HG02642 (cell line): Measurements from ENCODE around the gene STAC.

Source experiments
- ATAC-seq: cut with Tn5 transposase; IDR thresholded peaks from one replicate; pipeline ENCODE4 v1.9.1; 2021; ENCODE audit warnings: mild to moderate bottlenecking; ENCODE audit not compliant: unreplicated experiment, poor library complexity

STAC gene

GRCh38 chr3:36380221-36381031 is at the start of gene STAC:
Gene STAC, plus strand, starts transcription at chr3:36380504. Its CDS starts 140 bp downstream, at chr3:36380644.
- no peak for ATAC-seq

DNA sequence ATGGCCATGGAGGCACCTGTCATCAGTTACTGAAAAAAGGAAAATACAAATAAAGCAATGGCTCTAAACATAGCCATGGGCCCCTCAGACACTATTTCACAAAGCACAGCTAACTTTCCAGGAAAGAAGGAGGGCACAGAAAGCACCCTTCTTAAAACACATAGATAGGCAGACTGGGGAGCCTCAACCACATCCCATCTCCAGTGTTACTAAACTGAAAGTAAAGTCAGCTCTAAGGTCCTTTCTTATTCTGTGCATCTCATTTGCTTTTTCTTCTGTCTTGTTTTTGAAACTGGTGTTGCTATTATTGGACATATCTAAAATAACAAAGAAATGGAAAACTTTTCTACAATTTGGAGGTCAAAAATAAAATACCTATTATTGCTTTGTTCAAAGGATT is 48.2 kb upstream of the STAC start:
- ATAC-seq, result no peak

DNA sequence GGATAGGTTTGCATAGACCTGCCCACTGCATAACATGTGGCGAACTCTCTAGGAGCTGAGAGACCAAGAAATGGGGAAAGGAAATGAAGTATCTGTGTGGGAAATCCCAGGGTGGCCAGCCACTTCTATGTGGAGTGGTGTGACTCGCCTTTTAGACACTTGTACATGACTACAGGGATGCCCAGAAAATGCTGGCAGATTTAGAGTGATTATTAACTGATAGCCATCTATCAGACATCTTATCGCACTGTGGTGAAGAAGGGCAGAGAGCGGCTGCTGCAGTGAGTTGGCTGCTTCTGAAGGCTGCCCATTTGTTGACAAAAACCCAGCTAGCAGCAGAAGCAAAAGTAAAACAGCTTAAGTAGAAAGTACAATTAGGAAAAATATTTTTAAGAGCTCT is 18.1 kb upstream of the STAC start:
- no peak for ATAC-seq

DNA sequence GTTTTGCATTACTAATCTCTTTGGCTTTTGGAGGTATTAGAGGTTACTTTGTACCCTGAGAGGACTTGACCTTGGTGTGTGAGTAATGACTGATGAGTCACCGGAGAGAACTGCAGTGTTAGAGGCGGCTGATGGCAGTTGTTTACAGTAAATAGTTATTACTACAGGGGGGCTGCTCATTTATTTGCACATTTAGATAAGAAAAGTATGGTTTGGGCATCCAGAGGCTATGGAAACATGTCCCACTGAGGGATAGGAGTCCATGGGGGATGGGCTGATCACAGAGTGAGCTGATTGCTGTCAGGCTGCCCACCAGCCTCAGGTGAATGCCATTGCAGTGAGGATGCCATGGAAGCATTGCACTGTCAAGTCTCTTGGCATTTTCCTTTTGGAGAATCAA is 17.3 kb upstream of the STAC start:
- no peak for ATAC-seq

DNA sequence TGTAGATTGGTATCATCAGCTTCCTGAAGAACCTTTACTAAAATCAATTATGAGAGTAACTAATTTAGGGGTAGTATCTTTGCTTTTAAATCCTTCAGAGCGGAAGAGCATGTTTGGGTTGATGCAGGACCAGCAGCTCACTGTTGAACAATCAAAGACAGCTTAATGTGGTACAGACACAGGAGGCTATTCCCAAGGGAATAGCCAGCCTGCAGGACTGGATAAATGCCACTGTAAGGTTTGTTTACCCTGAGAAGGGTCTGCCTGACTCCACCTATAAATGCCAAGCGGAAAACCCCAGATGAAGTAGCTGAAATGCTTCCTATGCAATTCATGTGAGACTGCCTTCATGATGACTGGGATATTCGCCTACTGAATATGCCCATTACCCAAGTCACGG is 16.0 kb upstream of the STAC start:
- no peak for ATAC-seq

GRCh38 chr3:36365829-36366228 is 14.5 kb upstream of the STAC start:
- no peak for ATAC-seq

DNA sequence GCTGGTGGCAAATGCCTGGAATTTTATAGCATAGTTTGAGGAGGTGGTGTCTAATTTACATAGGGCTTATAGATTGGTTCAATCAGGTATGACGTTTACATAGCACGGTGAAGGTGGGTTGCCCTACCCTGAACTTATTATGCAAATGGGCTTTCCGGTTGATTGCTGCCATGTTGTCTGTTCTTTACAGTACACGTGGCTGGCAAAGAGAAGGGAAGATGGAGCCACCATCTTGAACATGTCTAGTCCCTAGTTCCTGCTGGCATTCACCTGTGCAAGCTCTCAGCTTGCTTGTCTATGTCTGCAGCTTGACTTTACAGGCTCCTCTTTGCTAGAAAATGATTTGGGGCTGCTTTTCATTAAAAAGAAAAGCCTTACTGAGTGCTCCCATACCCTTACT is 14.0 kb upstream of the STAC start:
- no peak for ATAC-seq

GRCh38 chr3:36367912-36368573 is 12.3 kb upstream of the STAC start:
- ATAC-seq, result no peak

DNA sequence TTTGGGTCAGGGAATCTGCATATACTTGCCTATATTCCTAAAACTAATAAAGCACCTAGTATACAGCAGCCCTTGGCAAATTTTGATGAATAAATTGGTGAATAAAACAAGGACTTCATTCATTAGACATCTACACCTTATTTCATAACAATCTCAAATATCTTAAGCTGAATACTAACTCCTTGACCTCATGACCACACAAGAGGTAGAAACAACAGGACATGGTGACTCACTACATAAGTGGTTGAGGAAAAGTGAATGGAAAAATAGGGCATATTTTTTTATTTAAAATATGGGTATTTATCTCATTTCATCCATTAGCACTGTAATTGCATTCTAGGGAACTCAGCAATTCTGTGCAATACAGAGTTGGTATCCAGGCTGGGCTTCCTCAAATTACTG is 7.8 kb upstream of the STAC start:
- ATAC-seq, result no peak

DNA sequence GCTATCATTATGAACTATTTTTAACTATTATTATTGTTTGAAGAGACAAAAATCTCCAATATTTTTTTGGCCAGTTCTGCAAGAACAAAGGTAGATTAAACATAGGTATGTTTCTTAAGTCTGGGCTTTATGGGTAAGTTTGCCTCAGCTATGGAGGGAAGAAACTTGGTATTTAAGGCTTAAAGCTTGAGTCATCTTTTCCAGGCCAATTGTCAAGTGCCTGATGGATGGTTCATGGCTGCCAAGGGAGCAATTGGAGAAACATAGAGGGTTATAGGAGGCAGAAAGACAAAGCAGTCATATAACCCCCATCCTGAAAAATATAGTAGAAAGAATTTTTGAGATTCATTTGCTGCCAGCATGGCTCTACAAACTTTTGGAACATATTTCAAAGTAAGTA is 7.2 kb upstream of the STAC start:
- ATAC-seq, result no peak

- no peak for ATAC-seq
Measured at GRCh38 chr3:36373666-36374065, 6.6 kb upstream of the STAC start.

DNA sequence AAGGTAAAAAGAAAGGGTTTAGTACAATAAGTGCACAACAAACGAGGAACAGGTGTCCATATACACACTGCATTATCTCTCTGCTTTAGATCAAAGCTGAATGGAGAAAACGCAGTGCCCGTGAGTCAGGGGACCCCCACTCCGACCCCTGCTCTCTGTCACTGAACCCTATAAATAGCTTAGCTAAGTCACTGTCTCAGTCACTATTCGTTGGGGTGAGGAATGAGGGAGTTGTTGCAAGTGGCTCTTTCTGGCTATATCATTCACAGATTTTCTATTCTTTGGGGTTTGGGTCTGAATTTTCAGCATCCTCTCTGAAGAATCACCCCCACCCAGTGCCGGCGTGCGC is 458 bp upstream of the STAC start:
- no peak for ATAC-seq

DNA sequence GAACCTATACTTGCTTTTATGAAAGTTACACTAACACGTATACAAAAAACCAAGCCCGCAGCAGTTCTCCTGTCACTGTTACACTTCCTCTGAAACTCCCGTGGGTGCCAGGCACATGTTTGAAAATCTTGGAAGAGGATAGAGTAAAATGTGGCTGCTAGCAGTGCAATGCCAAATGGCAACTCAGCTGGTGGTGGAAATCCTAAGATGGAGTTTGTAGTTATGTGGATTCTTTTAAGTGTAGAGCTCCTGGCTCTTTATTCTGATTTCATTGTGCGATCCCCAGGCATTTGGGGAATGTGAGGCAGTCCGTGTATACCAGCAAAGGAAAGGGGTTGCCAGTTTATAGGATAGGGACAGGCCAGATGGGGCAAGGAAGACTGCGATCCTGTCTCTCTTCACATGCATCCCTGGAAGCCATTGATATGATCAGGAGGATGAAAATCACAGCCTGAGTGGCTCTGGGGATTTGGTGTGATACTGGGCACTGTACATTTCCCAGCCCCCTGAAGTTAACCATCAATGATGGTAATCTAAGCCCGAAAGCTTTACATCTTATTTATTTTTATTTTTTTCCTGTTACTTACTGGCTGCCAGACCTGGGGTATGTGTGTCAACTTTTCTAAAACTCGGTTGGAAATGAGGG is 1.1 kb downstream of the STAC start:
- ATAC-seq, result no peak

GRCh38 chr3:36393563-36393962 is 13.3 kb downstream of the STAC start:
- ATAC-seq, result no peak

DNA sequence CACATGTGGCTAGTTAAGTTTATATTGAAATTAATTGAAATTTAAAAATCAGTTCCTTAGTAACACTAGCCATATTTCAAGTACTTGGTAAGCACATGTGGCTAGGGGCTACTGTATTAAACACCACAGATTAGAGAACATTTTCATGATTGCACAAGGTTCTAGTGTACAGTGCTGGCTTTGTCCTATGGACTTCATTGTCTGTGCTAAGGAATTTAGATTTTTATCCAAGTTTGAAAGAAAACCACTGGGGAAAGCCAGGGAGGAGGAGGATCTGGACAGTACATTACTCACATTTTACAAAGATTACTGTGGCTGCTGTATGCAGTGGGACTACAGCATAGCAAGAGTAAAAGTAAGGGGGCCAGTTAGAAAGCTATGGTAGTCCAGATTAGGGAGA is 13.9 kb downstream of the STAC start:
- no peak for ATAC-seq

DNA sequence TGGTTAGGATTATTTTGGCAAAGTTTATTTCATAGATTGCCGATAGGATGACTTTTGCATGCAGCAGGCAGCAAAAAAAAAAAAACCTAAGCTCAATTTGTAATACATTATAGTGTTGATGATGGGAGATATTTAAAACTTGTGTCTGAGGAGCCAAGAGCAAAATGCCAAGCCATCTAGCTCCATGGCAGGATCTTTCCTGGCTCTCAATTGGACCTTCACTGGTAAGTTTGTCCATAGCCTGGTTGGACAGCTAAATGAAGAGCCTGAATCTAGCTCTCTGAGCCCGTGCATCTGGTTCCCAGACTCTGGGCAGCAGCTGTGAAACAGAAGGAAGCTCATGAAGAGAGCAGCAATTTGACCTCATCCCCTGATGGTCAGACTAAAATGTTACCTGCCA is 17.5 kb downstream of the STAC start:
- ATAC-seq, result no peak

DNA sequence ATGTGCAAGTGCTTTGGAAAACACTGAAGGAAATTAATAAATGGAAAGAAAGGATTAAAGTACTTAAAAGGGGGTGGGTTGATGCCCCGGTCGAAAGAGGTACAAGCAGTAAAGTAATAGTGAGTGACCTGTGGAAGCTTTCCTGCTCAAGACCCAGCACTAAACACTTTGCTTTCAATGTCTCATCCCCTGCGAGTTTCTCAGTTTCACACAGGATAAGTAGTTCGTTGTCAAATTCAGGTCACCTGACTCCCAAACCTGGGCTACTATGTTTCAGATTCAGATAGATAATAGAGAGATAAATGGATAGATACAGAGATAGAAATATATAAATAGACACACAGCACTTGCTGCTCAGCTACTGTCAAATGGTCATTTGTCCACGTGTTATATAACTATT is 19.6 kb downstream of the STAC start:
- no peak for ATAC-seq

- no peak for ATAC-seq
Measured at GRCh38 chr3:36401056-36401455, 20.8 kb downstream of the STAC start.

- no peak for ATAC-seq
Measured at GRCh38 chr3:36403661-36404060, 23.4 kb downstream of the STAC start.

DNA sequence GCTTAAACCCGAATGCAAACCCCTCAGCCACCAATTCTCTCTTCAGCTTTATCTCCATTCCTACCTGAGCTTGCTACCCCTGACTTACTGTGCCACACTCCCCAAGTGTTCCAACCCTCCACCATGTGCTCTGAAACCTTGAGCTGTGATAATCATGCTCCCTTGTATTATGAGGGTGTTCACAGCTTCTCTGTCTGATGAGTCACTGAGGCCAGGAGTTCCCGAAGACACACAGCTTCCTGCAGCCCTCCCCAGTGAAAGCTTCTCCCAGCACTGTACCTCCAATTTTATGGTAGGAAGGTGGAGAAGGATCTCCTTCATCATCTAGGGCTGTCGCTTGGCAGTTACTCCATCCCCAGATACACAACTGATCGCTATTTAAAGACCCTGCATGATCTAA is 24.9 kb downstream of the STAC start:
- ATAC-seq, result no peak

- no peak for ATAC-seq
Measured at GRCh38 chr3:36408146-36408545, 27.8 kb downstream of the STAC start.

- ATAC-seq, result no peak
Measured at GRCh38 chr3:36409862-36410261, 29.6 kb downstream of the STAC start.
